Activated T-helper 2 cell treated with anti-CD3 and anti-CD28 coated beads, Interferon-gamma antibody, Interleukin-2, Interleukin-4, amounts not matched to agents 10 μg/mL and 5 μg/mL and 100 μg/mL, durations not matched to agents 14 hours and 24 hours and 36 hours (primary cell): Measurements from ENCODE around the gene SH3BGRL2. TPM values are rescaled to one million over a fixed set of nuclear protein-coding genes. Genes with fewer than 3 reads are reported as not detected.
"Not testable (repeated sequence)": the region's sequence is repeated elsewhere in the genome, so short reads cannot be mapped to it uniquely, and the experiment has no call there.

Source experiments
- DNase-seq: peaks from one replicate; pipeline ENCODE4 v3.0.0; 2021; ENCODE audit warnings: low spot score
- H3K27ac Mint-ChIP-seq: one replicate; pipeline ENCODE4 v1.8.0; 2021; ENCODE audit warnings: mixed read lengths
- H3K27me3 Mint-ChIP-seq: one replicate; pipeline ENCODE4 v1.8.0; 2021; ENCODE audit warnings: low read depth, mixed read lengths
- H3K36me3 Mint-ChIP-seq: one replicate; pipeline ENCODE4 v1.8.0; 2021; ENCODE audit warnings: low read depth, mixed read lengths
- H3K4me1 Mint-ChIP-seq: one replicate; pipeline ENCODE4 v1.8.0; 2021; ENCODE audit warnings: low read depth, mixed read lengths
- H3K4me3 Mint-ChIP-seq: one replicate; pipeline ENCODE4 v1.8.0; 2021; ENCODE audit warnings: low read depth, mild to moderate bottlenecking, moderate library complexity, mixed read lengths
- H3K9me3 Mint-ChIP-seq: one replicate; pipeline ENCODE4 v1.8.0; 2021; ENCODE audit warnings: mixed read lengths
- intact Hi-C: fragments of 100-400 bp; cut with micrococcal nuclease; formaldehyde crosslinking; loops from one replicate; pipeline ENCODE4 v1.15.1; 2023
- total RNA-seq: library from RNA; stranded (reverse); gene quantifications from 2 replicates; pipeline ENCODE4 v1.2.3, GENCODE V29; 2022

The SH3BGRL2 gene
- total RNA-seq, 1 donor from 2014 or later: 0.09 TPM

DNA sequence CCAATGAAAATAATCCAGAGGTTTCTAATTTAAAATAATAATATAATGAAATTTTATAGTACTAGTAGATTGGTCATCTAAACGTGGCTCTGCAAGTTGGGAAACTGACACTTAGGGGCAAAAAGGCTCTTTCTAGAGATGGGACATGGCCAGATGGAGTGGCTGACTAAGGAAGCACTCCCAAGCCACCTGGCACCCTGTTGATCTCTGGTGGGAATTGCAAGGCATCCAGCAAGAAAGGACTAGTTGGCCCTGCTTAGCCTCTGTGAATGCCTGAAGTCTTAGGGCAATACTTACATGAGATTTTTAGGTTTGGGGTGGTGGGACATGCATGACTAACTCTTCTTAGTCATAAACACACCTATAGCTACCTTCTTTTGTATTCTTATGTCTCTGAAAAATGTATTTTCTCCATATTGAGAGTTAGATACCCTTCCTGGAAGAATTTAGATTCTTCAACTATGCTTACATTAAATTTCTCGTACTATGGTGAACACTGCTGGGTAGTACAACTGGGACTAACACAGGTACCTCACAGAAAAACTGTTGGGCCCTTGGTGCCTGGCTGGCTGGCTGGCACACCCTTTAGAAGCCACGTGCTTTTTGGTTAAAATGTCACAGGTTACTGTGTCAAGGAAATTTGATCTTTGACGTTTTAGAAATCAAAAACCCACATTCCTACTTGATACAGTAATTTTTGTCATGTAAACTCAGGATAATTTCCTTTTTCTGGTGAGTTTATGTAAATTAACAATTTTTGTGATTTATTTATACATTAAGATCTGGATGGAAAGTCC, 25.0 kb upstream of the SH3BGRL2 start:
- no peak for DNase-seq
- H3K4me3 Mint-ChIP-seq: no peak overlapping the region
- H3K9me3 Mint-ChIP-seq: no peaks in the 10 kb centered on the region
- H3K27me3 Mint-ChIP-seq: peaks cover 4% of the 10 kb centered on the region
- intact Hi-C loops: no loop called here
- no peaks in the 10 kb centered on the region for H3K36me3 Mint-ChIP-seq
- H3K4me1 Mint-ChIP-seq: no peaks in the 10 kb centered on the region
- no peak overlapping the region for H3K27ac Mint-ChIP-seq

DNA sequence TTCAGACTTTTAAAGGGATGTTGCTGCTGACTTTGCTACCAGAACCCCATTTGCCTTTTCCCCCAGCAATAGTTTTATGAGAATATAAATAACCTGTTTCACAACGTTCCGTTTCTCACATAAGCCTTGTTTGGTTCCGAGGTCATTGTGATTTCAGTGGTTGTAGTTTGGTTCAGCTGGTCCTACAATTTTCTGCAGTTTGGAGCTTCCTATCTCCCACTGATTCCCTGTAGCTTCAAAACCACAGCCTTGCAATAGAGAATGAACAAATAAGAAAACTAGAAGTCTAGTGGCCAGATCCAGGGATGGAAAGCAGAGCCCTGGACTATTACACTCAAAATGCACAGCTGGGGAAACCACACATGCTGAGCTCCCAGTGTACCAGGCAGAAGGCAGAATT, 24.1 kb upstream of the SH3BGRL2 start:
- Mint-ChIP-seq H3K36me3 (no peaks in the 10 kb centered on the region), H3K27me3 (peaks cover 4% of the 10 kb centered on the region), H3K4me3 (no peak overlapping the region), H3K27ac (no peak overlapping the region), H3K4me1 (no peaks in the 10 kb centered on the region), H3K9me3 (no peaks in the 10 kb centered on the region)
- no peak for DNase-seq
- intact Hi-C loops: no loop called here

DNA sequence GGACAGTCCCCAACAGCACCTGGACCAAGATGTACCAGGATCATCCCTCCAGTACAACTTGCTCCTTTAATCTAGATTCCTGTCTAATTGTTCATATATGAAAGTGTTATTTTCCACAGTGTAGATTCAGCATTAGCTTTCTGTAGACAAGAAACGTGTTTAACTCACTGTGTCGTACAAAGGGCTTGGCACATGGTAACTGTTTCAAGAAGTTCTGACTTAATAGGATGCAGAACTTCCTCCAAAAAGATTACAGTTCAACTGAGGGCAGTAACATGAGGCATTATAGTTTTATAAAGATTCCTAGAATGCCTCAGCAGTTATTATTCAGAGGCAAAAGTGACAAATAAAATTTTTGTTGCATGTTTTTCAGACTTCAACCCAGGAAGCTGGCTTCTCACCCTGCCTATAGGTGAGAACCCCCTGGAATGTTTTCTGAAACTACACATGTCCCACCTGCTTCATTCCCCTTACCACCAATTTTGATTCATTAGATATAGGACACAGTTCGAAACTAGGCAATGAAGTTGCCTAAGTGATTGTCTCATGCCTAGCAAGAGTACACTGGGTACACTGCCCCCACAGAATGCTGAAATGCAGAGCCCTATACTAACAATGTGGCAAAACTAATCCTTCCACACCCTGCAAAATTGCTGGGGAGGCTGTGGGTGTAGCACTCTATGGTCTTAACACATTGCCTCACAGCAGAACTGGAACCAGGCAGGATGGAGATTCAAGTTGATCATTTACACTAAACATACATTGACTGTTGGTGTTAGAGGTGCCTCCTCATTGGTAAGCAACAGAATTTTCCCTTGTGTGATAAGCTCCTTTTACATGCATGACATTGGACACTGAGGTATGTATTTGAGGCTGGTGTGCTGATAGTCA, 22.6 kb upstream of the SH3BGRL2 start:
- no peak overlapping the region for H3K27ac Mint-ChIP-seq
- H3K36me3 Mint-ChIP-seq: no peaks in the 10 kb centered on the region
- no peaks in the 10 kb centered on the region for H3K4me1 Mint-ChIP-seq
- peaks cover 2% of the 10 kb centered on the region for H3K27me3 Mint-ChIP-seq
- intact Hi-C loops: no loop called here
- no peak overlapping the region for H3K4me3 Mint-ChIP-seq
- DNase-seq: no peak
- no peaks in the 10 kb centered on the region for H3K9me3 Mint-ChIP-seq

DNA sequence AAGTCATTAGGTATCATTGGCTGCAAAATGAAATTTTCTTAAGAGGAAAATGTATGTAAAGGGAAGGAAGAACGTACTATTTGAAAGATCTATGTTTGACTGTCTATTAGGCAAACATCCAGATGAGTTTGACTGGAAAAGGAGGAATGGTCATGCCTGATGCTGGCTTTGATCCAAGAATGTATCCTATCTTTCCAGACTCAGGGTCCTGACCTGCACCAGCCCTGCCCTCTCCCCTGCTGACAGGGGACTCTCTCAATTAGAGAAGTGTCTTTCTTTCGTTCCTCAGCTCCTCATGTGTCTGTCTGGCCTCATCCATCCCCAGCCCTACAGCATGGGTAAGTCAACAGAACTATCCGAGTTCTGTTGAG, 21.9 kb upstream of the SH3BGRL2 start:
- Mint-ChIP-seq H3K4me3 (no peak overlapping the region), H3K27me3 (peaks cover 2% of the 10 kb centered on the region), H3K4me1 (no peaks in the 10 kb centered on the region), H3K9me3 (no peaks in the 10 kb centered on the region), H3K36me3 (no peaks in the 10 kb centered on the region), H3K27ac (no peak overlapping the region)
- DNase-seq: no peak
- intact Hi-C loops: no loop called here

DNA sequence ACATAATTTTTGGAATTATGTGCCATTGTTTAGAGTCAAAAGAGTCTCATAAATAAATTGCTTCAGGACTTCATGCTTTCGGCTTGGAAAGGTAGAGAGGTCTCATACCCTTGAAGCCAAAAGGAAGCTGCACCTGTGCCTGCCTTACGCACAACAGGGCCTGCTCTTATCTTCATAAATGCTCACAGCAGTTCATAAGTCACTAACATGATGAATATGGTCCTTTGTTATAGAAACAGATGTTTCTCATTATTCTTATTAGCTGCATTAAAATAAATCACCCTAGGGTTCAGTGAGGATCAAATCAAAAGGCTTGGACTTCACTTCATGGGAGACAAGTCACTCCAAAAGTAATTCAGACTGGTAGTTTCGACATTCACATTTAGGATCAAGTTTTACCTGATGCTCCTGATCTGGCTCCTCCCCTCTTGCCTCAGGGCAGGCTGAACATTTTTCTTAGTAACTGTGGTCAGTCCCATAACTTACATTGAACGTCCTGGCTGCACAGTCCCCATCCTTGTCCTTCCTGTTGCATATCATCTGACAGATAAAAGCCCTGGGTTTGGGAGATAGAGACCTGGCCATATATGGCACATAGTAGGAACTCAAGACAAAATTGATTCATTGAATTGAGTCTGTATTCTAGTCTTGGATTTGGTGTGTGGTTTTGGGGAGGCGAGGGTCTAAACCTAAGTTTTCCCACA, 20.7 kb upstream of the SH3BGRL2 start:
- no peak overlapping the region for H3K4me3 Mint-ChIP-seq
- H3K9me3 Mint-ChIP-seq: no peaks in the 10 kb centered on the region
- no peak for DNase-seq
- no peaks in the 10 kb centered on the region for H3K4me1 Mint-ChIP-seq
- no peak overlapping the region for H3K27ac Mint-ChIP-seq
- no peaks in the 10 kb centered on the region for H3K36me3 Mint-ChIP-seq
- peaks cover 2% of the 10 kb centered on the region for H3K27me3 Mint-ChIP-seq
- intact Hi-C loops: no loop called here

DNA sequence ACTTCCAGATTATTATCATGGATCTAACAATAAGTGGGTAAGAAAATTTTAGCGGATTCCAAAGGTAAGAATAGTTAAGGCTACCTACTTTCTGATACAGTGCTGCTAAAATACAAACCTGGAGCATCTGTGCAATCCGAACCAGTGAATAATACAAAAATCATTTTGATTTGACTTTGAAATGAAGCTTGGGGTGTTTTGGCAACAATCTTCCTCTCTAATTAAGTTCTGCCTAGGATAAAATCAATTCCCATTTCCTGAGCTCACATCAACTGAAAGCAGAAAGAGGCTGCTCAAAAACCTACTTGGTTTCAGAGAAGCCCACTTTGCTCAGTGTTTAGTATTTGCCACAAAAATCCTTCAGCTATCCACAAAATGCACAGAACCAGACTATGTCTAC, 18.7 kb upstream of the SH3BGRL2 start:
- no peak for DNase-seq
- intact Hi-C loops: no loop called here
- Mint-ChIP-seq H3K27me3 (no peaks in the 10 kb centered on the region), H3K27ac (no peak overlapping the region), H3K36me3 (no peaks in the 10 kb centered on the region), H3K9me3 (no peaks in the 10 kb centered on the region), H3K4me1 (no peaks in the 10 kb centered on the region), H3K4me3 (no peak overlapping the region)

DNA sequence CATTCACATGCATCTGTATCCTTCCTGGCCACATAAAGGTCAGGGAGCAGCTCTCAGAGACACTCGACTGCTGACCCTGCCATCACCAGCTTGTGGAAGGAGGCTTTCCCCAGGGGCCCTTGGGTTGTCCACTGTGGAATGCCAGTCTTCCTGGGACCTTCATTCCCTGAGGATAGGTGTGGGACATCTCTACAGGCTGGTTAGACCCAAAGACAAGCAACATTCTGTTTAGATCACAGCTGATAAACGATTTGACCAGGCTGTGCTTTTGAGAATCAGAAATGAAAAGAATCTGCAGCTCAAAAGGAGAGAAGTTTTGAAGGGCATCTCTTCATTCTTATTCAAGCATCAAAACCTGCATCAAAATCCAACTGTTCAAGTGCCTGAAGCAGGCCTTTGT, 18.2 kb upstream of the SH3BGRL2 start:
- DNase-seq: no peak
- Mint-ChIP-seq H3K4me1 (no peaks in the 10 kb centered on the region), H3K36me3 (no peaks in the 10 kb centered on the region), H3K4me3 (no peak overlapping the region), H3K27ac (no peak overlapping the region), H3K9me3 (no peaks in the 10 kb centered on the region), H3K27me3 (no peaks in the 10 kb centered on the region)
- intact Hi-C loops: no loop called here

DNA sequence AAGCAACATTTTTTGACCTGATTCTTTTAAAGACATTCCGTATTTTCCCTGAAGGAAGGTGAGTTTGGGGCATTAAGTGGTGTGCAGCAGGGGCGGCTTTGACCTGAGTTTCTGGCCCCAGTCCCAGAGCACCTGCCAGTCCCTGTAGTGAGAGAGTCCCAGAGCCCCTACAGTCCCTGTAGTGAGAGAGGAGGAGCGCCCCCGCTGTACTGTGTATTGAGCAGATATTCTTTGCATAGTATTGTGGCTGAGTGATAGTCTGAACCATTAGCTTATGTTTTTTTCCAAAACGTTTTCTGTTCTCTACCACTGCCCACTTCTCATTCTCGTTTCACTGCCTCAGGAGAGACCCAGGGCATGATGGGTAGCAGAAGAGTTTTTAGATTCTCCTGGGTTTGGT, 17.2 kb upstream of the SH3BGRL2 start:
- intact Hi-C loops: no loop called here
- no peaks in the 10 kb centered on the region for H3K36me3 Mint-ChIP-seq
- no peak overlapping the region for H3K4me3 Mint-ChIP-seq
- DNase-seq: no peak
- H3K27me3 Mint-ChIP-seq: no peaks in the 10 kb centered on the region
- no peaks in the 10 kb centered on the region for H3K9me3 Mint-ChIP-seq
- H3K27ac Mint-ChIP-seq: no peak overlapping the region
- no peaks in the 10 kb centered on the region for H3K4me1 Mint-ChIP-seq

DNA sequence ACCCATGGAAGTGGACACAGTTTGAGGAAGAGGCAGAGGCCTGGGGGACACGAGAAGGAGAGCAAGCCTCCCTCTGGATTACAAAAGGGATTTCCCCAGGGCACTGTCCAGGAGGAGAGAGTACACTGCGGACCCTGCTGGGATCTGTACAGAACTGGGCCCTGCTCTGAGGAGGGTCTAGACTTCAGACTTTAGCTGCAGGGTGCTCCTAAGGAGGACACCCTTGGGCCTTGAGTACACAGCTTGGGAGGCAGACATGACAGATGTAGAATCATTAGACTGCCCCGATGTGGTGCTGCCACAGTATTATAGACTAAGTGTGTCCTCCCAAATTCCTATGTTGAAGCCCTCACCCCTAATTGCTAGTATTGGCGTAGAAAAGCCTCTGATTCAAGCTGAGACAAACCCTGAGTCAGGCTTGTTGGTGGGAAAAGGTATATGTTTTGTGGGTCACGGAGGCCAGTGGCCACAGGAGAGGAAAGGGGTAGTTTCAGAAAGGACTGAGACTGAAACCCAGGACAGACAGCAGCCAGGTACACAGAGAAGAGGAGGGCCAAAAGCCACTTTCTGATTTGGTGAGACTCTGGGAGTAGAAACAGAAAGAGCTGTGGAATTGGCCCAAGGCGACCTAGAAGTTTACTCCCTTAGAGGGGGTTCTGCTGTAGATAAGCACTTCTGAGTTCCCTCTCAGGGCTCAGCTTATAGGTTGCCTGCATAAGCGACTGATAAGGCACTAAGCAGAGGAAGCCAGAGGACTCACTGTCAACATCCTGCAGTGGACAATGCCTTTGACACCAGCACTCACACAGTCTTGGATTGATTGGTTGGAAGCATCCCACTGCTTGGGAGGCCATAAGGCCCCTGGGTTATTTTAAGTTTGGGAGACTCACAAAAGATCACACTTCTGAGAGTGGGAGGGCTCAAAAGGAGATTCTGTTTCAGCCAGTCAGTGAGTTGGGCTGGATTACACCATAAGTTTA, 16.5 kb upstream of the SH3BGRL2 start:
- Mint-ChIP-seq H3K27me3 (peaks cover 3% of the 10 kb centered on the region), H3K36me3 (no peaks in the 10 kb centered on the region), H3K4me1 (no peaks in the 10 kb centered on the region), H3K9me3 (no peaks in the 10 kb centered on the region), H3K4me3 (no peak overlapping the region), H3K27ac (no peak overlapping the region)
- intact Hi-C loops: no loop called here
- no peak for DNase-seq

DNA sequence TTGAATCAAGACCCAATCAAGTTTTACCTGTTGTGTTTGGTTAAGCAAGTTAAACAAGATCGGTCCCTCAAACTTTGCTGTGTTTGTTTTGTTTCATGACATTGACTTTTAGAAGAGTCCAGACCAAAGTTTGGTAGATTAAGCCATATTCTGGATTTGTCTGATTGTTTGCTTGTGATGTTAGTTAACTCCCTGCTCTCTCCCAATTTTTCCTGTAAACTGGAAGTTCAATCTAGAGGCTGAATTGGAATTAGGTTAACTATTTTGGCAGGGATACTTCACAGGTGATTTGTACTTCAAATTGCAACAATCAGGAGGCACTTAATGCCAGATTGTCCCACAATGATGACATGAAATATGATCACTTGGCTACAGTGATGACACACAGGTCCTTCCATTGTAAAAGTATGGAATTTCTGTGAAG, 13.6 kb upstream of the SH3BGRL2 start:
- no peak overlapping the region for H3K27ac Mint-ChIP-seq
- no peaks in the 10 kb centered on the region for H3K36me3 Mint-ChIP-seq
- H3K4me3 Mint-ChIP-seq: no peak overlapping the region
- H3K9me3 Mint-ChIP-seq: no peaks in the 10 kb centered on the region
- DNase-seq: no peak
- peaks cover 3% of the 10 kb centered on the region for H3K27me3 Mint-ChIP-seq
- no peaks in the 10 kb centered on the region for H3K4me1 Mint-ChIP-seq
- intact Hi-C loops: no loop called here

DNA sequence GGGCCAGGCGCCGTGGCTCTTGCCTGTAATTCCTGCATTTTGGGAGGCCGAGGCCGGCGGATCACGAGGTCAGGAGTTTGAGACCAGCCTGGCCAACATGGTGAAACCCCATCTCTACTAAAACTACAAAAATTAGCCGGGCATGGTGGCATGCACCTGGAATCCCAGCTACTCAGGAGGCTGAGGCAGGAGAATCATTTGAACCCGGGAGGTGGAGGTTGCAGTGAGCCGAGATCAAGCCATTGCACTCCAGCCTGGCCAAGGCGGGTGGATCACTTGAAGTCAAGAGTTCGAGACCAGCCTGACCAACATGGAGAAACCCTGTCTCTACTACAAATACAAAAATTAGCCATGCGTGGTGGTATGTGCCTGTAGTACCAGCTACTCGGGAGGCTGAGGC, 12.7 kb upstream of the SH3BGRL2 start:
- H3K4me1 Mint-ChIP-seq, H3K9me3 Mint-ChIP-seq, H3K27ac Mint-ChIP-seq, H3K27me3 Mint-ChIP-seq, intact Hi-C loops, H3K36me3 Mint-ChIP-seq, DNase-seq, H3K4me3 Mint-ChIP-seq: not testable (repeated sequence)

DNA sequence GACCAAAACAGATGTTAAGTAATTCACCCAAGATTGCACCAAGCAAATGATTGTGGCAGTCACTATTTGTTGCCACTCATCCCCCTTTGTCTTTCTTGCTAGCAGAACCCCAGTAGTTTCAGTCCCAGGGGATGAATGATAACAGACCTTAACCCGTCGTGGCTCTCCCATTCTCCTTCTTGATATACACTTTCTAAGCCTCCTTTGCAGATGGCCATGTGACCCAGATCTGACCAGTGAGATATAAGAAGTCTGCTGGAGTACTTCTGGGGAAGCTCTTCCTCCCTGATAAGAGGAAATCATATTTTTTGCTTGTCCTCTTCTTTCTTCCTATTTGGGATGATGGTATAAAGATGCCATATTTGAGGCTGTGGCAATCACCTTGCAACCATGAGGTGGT, 9.6 kb upstream of the SH3BGRL2 start:
- Mint-ChIP-seq H3K4me3 (no peak overlapping the region), H3K27me3 (peaks cover 3% of the 10 kb centered on the region), H3K4me1 (no peaks in the 10 kb centered on the region), H3K27ac (no peak overlapping the region), H3K36me3 (no peaks in the 10 kb centered on the region), H3K9me3 (no peaks in the 10 kb centered on the region)
- intact Hi-C loops: no loop called here
- no peak for DNase-seq
